HG03558 (cell line): ENCODE measurements around the gene SMIM44.
"Not testable (repeated sequence)": the region's sequence is repeated elsewhere in the genome, so short reads cannot be mapped to it uniquely, and the experiment has no call there.

Experiments used
- ATAC-seq: cut with Tn5 transposase; IDR thresholded peaks from one replicate; pipeline ENCODE4 v1.9.1; 2021; ENCODE audit warnings: moderate number of reproducible peaks; ENCODE audit not compliant: unreplicated experiment; ENCODE audit errors: extremely low read depth

Gene SMIM44

GRCh38 chr19:3518659-3519058 lies 35.4 kb upstream of the SMIM44 start:
- no peak for ATAC-seq

- ATAC-seq, result no peak
Measured at GRCh38 chr19:3518255-3518654, 35.0 kb upstream of the SMIM44 start.

- ATAC-seq, result no peak
Measured at GRCh38 chr19:3517638-3518037, 34.4 kb upstream of the SMIM44 start.

GRCh38 chr19:3516675-3517207 lies 33.5 kb upstream of the SMIM44 start:
- ATAC-seq, result no peak

- ATAC-seq, result no peak
Measured at GRCh38 chr19:3515891-3516422, 32.7 kb upstream of the SMIM44 start.

- no peak for ATAC-seq
Measured at GRCh38 chr19:3514930-3515329, 31.7 kb upstream of the SMIM44 start.

- ATAC-seq, result no peak
Measured at GRCh38 chr19:3513229-3514140, 30.2 kb upstream of the SMIM44 start.

GRCh38 chr19:3512562-3513228 lies 29.5 kb upstream of the SMIM44 start:
- no peak for ATAC-seq

- no peak for ATAC-seq
Measured at GRCh38 chr19:3511506-3512251, 28.4 kb upstream of the SMIM44 start.

GRCh38 chr19:3510727-3511126 lies 27.5 kb upstream of the SMIM44 start:
- no peak for ATAC-seq

- ATAC-seq, result no peak
Measured at GRCh38 chr19:3509566-3509989, 26.3 kb upstream of the SMIM44 start.

GRCh38 chr19:3508771-3509535 lies 25.7 kb upstream of the SMIM44 start:
- no peak for ATAC-seq

- ATAC-seq, result not testable (repeated sequence)
Measured at GRCh38 chr19:3508121-3508661, 24.9 kb upstream of the SMIM44 start.

- ATAC-seq, result no peak
Measured at GRCh38 chr19:3507371-3508120, 24.3 kb upstream of the SMIM44 start.

GRCh38 chr19:3506384-3507340 lies 23.4 kb upstream of the SMIM44 start:
- ATAC-seq, result no peak

- peak; percentile 92 for ATAC-seq
Measured at GRCh38 chr19:3505598-3506383, 22.6 kb upstream of the SMIM44 start, which contains the start of gene FZR1. Gene FZR1, plus strand, starts transcription at chr19:3506311. Its CDS starts 16,679 bp downstream, at chr19:3522990.

GRCh38 chr19:3504735-3505134 lies 21.5 kb upstream of the SMIM44 start:
- no peak for ATAC-seq
